Hematopoietic multipotent progenitor cell treated with erythropoietin and hydrocortisone succinate and interleukin-3 and kit ligand, for 15 days (in vitro differentiated cells): ENCODE measurements around the gene MARK3.

Experiments
- DNase-seq: peaks from one replicate; pipeline ENCODE4 v3.0.0-alpha.2; 2015; ENCODE audit warnings: low spot score

Gene MARK3

DNA sequence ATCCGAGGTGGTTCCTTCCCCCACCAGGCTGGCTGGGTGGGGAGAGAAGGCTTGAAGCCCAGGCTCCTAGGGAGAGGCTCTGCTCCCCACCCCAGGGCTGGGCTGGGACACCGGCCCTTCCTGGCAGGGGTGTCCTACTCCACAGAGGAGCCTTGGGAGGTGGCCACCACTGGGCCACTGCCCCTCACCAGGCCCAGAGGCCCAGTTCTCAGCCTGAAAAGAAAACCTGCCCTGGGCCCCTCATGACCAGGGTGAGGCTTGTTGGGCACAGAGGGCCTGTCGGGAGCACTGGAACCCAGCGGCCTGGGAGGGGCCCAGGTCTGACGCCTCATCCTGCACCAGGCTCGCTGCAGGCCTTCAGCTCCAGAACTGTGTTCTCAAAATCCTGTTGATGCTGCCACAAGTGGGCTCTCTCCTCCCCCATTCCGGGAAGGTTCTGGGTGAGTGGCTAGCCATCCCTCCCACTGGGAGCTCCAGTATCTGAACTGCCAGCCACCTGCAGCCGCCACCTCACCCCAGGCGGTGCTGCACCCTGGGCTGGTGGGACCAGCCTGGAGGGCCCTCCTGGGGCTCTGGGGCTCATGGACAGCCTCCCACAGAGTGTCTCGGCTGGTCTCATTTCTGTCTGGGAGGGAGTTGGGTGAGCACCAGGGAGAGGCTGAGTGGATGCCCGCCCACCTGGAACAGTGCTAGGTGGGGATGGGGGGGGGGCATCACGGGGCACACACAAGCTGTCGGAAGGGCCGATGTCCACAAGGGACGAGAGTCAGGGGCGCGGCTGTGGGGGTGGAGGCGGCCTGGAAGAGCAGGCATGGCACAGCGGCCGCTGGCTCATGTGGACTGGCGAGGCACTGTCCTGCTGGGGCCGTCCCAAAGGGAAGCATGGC lies 165.5 kb downstream of the MARK3 start:
- DNase-seq, result no peak

- DNase-seq, result no peak
Measured at GRCh38 chr14:103551338-103551762, 166.1 kb downstream of the MARK3 start.

DNA sequence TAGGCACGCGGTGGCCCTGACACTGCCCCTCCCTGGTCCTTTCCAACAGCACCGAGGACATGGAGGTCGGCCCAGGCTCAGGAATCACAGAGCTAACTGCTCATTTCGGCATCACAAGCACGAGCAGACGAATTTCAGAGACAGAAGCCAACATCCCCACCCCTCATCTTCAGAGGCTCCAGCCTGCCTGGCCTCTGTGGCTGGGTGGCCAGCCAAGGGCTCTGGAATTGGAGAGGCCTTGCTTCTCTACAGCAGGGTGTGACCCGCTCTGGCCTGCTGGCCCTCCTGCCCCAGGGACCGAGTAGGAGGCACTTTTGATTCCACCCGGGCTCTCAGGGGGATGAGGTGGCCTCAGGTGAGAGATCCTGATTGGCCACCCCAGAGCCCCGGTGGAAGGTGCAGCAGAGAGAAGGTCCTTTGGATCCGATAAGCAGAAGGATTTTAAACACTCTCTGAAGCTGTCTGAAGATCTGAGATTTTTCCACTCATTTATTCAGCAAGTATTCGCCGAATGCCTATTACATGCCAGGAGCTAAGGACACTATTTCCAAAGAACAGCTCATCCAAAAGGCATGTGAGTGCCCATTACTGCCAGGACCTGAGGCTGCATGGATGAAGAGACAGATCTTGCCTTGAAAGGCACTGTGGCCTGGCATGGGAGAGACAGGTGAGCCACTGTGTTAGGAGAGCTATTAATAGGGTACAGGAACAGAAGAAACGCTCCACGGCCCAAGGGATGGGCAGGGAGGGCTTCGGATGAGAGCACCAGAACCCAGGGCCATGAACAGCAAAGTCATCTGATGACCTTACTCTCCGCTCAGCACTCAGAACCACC lies 167.0 kb downstream of the MARK3 start:
- DNase-seq, result no peak

DNA sequence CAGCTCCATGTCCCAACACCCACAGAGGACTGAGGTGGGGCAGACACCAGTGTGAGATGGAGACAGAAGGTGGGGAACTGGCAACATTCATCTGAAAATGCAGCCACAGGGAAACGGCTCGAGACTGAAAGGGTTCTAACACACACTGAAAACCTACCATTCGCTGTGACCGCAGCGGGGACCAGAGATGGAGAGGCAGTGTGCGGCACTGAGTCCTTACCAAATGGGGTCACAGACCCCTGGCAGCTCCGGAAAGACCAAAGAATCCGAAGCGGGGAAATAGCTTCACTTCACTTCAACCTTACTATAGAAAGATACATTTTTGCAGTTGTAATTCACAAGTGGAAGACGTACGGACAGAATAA lies 167.6 kb downstream of the MARK3 start:
- DNase-seq, result no peak
